ENCODE measurements around the gene ZNF134. TPM values are rescaled to one million over a fixed set of nuclear protein-coding genes. Genes with fewer than 3 reads are reported as not detected.

The ZNF134 gene
- total RNA-seq, result 10 to 100 TPM in 2 of 4 donors, 1 to 10 TPM in 2; 7.5 to 14.9 (median 10.4) TPM

- Histone ChIP-seq H3K27ac (peak within 1 kb of the TSS; percentile 78 to 88 (median 85)), H3K4me3 (peak within 1 kb of the TSS; percentile 88 to 99 (median 98)), H3K27me3 (no peaks in the 10 kb centered on the region), H3K4me1 (peaks cover 5 to 23% (median 10%) of the 10 kb centered on the region in 3 donors), H3K36me3 (peaks cover 26 to 44% (median 31%) of the 10 kb centered on the region in 3 donors), H3K9me3 (peaks cover 5 to 69% (median 47%) of the 10 kb centered on the region in 3 donors)
- DNase-seq, result peak; percentile 39
- intact Hi-C loops (cut with DNase I), result no loop called here
- TF ChIP-seq CTCF (IDR thresholded peaks at IDR 0.05), result peak in 5 of 6 experiments; percentile 17 to 45 (median 27)
- no peak for TF ChIP-seq POLR2A (IDR thresholded peaks at IDR 0.05)
- 3 to 25% methylated on average over 4 to 5 of the region's 64 CpGs for WGBS, 2 donors
Observed at GRCh38 chr19:57613941-57614743, at the start of gene ZNF134. Gene ZNF134, plus strand, starts transcription at chr19:57614242. Its CDS starts 5,227 bp downstream, at chr19:57619469.

GRCh38 chr19:57566396-57567265 lies 47.4 kb upstream of the ZNF134 start:
- no peak for DNase-seq
- TF ChIP-seq POLR2A (IDR thresholded peaks at IDR 0.05) (no peak), CTCF (IDR thresholded peaks at IDR 0.05) (no peak)
- H3K27me3 ChIP-seq, result no peaks in the 10 kb centered on the region
- H3K4me1 ChIP-seq, result no peaks in the 10 kb centered on the region
- WGBS, 2 donors, result 55% methylated on average over 7 of the region's 7 CpGs
- H3K36me3 ChIP-seq, result peaks cover 0 to 14% (median 0%) of the 10 kb centered on the region in 3 donors
- no peak overlapping the region for H3K27ac ChIP-seq
- H3K9me3 ChIP-seq, result peaks cover 10 to 95% (median 79%) of the 10 kb centered on the region in 3 donors
- intact Hi-C loops (cut with DNase I), result no loop called here
- no peak overlapping the region for H3K4me3 ChIP-seq

GRCh38 chr19:57570707-57571106 lies 43.3 kb upstream of the ZNF134 start:
- no peak for DNase-seq
- TF ChIP-seq POLR2A (IDR thresholded peaks at IDR 0.05) (no peak), CTCF (IDR thresholded peaks at IDR 0.05) (no peak)
- Histone ChIP-seq H3K4me3 (no peak overlapping the region), H3K27ac (no peak overlapping the region), H3K27me3 (no peaks in the 10 kb centered on the region), H3K4me1 (no peaks in the 10 kb centered on the region), H3K36me3 (peaks cover 25 to 55% (median 32%) of the 10 kb centered on the region in 3 donors), H3K9me3 (peaks cover 10 to 100% (median 87%) of the 10 kb centered on the region in 3 donors)
- intact Hi-C loops (cut with DNase I), result no loop called here

GRCh38 chr19:57572415-57572947 lies 41.6 kb upstream of the ZNF134 start:
- no peaks in the 10 kb centered on the region for H3K27me3 ChIP-seq
- H3K27ac ChIP-seq, result no peak overlapping the region
- 91 to 96% methylated on average over 3 of the region's 3 CpGs for WGBS, 2 donors
- peaks cover 0 to 3% (median 0%) of the 10 kb centered on the region in 3 donors for H3K4me1 ChIP-seq
- TF ChIP-seq CTCF (IDR thresholded peaks at IDR 0.05) (no peak), POLR2A (IDR thresholded peaks at IDR 0.05) (no peak)
- peak overlapping the region in 1 of 4 donors; percentile 23 for H3K4me3 ChIP-seq
- no peak for DNase-seq
- peaks cover 32 to 72% (median 35%) of the 10 kb centered on the region in 3 donors for H3K36me3 ChIP-seq
- intact Hi-C loops (cut with DNase I), result no loop called here
- H3K9me3 ChIP-seq, result peaks cover 4 to 100% (median 86%) of the 10 kb centered on the region in 3 donors
